Ramos (cell line): ENCODE data around the gene STEAP4.

ENCODE experiments used
- in situ Hi-C: fragments of 300-500 bp; cut with MboI; formaldehyde crosslinking; loops from one replicate; pipeline ENCODE4 v1.14.3; 2022; ENCODE audit warnings: low sequenced_read_pairs; ENCODE audit not compliant: unreplicated experiment

Gene STEAP4

DNA sequence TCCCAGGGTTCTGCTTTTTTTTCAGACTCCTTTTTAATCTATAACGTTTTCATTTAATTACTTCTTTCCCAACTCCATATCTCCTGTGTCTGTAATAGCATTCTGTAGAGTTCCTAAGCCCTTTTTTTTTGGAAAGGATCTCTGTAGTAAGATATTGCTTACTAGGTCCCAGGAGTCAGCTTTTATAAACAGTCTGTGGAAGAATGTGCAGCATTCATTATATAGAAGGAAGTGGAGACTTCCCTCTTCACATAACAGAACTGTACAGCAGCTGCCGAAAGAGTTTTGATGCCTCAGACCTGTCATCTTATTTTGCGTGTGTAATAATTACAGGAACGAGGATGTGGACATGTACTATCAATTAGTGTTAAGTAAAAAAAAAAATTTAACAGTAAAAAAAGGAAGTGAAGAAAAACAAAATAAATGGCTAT lies 7.4 kb upstream of the STEAP4 start:
- in situ Hi-C loops = no loop called here

DNA sequence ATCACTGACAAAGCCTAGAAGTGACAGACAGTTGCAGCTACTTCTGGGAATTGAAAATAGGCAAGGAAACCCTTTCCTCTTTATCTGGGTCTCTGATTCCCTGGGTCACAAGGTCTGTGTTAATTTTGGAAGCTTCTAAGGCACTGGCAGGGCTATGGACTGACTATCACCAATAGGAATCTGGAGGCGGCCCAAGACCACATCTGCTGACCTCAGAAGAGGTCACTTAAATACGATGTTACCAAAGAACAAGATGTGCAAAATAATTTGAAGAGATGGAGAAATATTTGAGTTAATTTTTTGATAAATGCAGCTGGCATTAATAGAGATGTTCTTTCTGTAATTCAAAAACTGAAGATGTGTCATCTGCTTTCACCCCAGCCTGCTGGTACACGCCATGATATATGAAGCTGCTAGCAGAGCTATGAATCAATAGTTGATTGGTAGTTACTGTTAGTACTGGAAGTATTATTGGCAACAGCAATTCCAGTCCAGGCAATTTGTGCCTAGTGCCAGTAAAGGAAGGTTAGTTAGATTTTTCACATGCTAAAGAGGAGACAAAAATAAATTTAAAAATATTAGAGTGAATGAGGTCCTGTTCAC lies 5.5 kb upstream of the STEAP4 start:
- in situ Hi-C loops = no loop called here

DNA sequence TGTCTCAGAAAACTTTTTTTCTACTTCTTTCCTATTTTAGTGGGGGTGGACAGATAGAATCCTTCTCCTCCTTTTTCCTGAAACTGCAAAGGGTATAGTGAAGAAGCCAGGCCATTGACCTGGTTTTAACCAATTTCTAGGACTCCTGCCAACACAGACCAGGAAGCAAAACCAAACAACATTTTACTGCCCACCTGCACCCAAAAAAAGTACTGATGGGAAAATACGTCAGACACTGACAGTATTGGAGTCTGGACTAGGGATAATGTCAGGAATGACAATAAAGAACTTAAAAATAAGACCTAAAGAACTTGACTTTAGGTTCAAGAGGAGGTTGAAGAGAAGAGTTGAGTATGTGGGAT lies 5.0 kb upstream of the STEAP4 start:
- in situ Hi-C loops = no loop called here

DNA sequence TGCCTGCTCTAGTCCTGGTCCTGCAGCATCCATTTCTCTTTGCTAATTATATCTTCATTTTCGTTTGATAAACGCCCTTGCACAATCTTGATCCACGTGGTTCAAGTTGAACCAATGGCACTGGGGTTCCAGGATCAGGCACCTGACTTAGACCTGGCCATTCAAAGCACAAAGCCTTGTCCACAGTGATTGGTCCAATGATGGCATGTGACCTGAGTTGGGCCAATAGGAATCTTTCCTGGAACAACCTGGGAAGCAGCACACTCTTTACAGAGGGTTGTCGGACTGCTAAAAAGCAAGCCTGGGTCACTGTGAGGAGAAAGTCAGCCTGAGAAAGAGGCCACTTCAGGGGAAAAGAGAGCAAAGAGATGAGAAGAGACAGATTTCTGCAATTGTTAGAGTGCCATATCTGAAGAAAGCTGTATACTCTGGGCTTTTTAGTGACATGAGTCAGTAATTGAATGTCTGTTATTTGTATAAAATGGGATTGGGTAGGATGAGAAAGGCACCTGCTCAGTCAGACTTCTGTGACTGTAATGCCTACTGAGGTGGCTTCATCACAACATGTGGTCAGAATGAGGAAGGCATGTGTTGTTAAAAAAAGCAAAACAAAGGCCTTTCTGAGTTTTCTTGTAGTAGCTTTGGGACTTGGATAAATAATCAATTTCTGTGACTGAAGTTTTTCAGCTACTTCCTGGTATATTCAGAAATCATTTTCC lies 4.4 kb upstream of the STEAP4 start:
- in situ Hi-C loops = no loop called here

DNA sequence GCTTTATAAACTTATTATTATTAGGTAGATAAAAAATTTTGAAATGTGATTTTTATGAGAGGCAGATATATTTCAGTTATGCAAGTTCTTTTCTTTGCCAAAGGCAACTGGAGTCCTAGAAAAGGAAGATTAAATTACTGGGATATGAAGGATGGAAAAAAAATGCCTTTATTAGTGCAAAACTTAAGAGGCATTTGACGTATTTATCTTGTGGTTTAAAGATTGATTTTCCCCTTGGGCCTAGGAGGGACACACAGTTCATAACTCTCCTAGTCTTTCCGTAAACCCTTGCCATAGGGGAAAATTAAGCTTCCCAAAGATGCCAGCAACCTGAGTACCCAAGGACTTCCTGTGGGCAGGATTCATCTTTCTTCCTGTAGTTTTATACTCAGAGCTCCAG lies 3.1 kb upstream of the STEAP4 start:
- in situ Hi-C loops = no loop called here

DNA sequence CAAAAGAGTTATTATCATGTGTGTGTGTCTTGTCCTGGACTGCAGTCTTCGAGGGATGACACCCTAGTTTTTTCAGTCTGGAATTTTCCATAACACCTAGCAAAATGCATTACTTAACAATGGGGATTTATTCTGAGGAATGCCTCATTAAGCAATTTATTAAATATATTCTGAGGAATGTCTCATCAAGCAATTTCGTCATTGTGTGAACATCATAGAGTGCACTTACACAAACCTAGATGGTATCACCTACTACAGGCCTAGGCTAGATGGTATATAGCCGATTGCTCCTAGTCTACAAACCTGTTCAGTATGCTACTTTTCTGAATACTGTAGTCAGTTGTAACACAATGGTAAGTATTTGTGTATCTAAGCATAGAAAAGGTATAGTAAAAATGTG lies 1.1 kb upstream of the STEAP4 start:
- in situ Hi-C loops = no loop called here

DNA sequence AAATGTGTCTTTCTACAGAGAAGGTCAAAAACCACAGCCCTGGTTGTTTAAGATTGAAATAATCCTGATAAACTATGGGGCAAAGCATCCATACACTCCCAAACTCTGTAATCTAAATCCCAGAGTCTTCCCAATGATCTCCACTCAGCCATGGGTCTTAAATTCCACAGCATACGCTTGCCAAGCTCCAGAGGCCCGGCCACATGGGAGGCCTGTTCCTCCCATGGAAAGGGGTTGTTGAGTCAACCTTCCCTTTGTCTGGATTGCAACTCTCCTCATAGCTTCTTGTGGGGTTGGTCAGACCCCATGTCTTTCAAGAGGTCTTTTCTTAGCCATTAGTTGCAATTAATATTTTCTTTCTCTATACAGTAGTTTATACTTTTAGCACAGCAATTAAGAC lies 718 bp upstream of the STEAP4 start:
- in situ Hi-C loops = no loop called here

DNA sequence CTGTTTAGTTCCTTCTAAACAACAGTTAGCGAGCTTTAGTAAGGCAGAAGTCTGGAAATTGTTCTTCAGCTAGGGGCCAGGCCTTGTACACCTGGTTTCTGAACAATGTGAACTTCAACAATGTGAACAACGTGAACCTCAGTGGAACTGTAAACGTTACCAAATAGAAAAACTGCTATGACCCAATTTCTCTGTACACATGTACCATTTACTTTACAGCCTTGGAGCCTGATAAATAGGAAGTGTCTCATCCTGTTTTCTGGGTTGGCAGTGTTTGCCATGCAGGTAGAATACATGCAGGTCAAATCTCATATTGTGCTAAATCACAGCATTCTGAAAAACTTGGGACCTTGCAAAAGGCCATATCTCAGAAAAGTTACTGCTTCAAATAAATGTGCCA lies 1.6 kb downstream of the STEAP4 start:
- in situ Hi-C loops = no loop called here

DNA sequence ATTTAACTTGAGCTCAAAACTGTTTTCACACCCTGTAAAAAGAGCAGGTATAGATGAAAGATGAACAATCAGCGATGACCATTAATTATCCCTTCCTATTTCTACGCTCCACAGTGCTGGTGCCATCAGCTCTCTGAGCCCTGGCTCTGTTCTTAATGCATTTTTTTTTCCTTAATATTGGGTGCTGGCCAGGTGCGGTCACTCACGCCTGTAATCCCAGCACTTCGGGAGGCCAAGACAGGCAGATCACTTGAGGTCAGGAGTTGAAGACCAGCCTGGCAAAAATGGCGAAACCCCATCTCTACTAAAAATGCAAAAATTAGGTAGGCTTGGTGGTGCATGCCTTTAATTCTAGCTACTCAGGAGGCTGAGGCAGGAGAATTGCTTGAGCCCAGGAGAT lies 4.2 kb downstream of the STEAP4 start:
- in situ Hi-C loops = no loop called here

DNA sequence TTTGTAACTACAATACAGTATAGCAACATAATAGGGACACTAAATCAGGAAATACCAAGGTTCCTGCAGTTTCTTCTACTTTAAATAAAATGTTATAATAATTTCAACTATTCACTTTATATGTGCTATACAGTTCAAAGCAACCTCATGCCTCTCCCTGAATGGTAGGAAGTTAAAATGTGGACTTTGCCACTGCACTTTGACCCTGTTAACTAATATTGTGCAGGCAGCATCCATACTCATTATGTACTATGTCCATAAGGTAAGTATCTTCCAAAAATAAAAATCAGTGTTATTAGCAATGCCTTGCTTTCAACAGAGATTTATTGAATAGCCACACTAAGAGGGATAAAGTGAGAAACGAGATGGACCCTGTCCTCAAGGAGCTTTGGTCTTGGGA lies 4.8 kb downstream of the STEAP4 start:
- in situ Hi-C loops = no loop called here

DNA sequence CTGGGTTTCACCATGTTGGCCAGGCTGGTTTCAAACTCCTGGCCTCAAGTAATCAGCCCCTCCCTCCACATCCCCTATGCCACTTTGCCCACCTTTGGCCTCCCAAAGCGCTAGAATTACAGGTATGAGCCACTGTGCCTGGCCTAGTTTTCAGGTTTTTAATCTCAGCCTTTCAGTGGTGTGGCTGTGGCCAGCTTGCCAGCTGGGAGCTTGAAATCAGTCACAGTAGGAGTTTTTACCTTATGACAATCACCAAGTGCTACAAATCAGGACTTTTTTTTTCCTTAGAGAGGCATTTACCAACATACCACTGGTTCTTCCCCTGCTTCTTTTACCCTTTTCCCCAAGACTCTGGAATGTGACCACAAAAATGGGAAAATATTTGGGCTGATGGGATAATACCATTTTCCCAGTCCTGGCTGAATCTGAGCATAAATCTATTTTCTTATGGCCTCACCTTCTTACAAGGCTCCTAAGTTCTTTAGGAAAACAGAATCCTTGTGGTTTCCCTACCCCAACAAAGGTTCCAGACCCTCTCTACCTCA lies 6.2 kb downstream of the STEAP4 start:
- in situ Hi-C loops = no loop called here

DNA sequence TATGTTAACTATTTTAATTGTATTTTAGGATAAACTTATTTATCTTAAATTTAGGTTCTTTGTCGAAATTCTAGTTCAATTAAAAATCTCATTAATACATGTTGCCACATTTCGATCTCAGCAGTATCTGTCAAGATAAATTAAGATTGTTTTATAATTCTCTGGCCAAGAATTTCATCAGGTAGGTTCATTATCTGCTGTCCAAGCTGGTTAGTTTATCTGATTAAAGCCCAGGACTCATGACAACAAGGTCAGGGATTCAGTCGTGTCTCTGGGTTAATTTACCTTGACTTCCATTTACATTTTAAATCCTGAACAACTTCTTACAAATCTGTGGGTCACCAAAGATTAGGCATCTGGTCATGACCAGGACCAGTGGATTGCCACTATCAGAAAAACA lies 7.6 kb downstream of the STEAP4 start:
- in situ Hi-C loops = no loop called here

DNA sequence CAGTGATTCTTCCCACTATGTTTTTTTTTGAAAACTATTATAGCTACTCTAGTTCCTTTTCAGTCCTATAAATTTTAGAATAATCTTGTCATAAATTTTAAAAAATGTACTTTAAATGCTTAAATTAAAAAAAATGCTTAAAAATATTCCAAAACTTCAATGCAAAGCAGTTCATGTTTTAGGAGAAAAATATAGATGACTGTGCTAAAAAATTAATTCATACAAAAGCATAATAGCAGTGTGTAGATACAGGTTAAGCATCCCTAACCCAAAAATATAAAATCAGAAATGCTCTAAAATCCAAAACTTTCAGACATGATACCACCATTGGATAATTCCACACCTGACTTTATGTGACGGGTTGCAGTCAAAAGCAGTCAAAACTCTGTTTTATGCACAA lies 12.8 kb downstream of the STEAP4 start:
- in situ Hi-C loops = no loop called here

DNA sequence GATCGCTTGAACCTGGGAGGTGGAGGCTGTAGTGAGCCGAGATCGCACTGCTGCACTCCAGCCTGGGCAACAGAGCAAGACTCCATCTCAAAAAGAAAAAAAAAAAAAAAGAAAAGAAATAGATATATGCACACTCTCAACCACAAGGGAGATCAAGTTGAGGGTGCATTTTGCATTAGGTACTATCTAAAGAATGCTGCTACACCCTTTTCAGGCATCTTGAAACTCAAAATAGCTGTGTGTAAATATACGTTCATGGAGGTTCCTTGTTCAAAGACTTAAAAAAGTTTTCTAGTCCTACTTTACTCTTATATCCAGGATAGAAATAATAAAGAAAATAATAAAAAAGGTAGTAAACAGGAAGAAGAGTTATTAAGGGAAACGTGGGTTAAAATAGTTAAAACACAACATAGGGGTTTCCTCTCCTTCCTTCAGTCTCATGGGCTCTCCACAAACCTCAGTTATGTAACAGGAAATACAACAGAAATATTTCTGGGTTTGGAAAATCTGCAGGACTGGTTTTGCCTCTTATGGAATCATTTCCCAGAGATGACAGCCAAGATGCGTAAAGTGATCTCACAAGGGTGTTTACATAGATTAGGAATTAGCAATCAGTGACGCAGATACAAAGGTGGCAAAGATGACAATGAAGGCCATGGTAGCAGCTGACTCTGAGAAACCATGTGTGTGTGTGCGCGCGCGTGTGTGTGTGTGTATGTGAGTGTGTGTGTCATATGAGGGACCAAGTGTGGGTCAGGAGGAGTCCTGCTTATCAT lies 15.1 kb downstream of the STEAP4 start:
- in situ Hi-C loops = no loop called here

DNA sequence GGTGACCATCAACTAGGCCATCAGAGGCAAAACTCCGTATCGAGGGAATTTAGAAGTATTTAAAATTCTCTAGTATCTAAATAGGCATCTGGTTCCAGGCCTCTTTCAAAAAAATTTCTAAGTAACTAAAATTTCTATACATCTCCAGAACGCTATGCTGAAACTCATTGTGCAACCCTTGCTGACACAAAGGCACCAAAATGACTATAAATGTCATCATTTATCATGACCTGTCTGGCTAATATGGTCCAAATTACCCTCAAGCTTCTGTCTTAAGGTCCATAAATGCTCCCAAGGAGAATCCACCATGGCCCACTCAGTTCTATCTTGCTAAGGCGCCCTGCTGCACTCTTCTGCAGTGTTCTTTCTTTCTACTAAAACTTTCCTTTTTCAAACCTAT lies 16.2 kb downstream of the STEAP4 start:
- in situ Hi-C loops = no loop called here

DNA sequence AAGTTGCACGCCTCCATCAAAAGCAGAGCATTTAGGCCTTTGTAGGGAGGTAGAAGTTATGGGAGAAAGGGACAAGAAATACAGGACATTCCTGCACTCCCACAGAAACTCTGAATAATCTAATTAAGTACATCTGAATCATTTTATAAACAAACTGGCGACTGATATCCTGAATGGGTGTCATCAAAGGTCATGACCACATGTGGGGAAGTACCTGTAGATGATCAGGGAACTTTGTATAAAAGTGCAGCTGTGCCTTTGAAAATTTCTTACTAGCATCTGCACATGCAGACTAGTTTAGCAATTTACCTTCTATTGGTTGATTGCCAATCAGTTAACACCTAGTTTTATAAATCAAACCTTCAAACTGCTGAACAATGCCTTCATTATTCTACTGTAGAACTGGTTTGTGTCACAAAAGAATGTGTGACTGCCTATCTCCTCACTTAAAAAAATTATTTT lies 17.1 kb downstream of the STEAP4 start:
- in situ Hi-C loops = no loop called here

DNA sequence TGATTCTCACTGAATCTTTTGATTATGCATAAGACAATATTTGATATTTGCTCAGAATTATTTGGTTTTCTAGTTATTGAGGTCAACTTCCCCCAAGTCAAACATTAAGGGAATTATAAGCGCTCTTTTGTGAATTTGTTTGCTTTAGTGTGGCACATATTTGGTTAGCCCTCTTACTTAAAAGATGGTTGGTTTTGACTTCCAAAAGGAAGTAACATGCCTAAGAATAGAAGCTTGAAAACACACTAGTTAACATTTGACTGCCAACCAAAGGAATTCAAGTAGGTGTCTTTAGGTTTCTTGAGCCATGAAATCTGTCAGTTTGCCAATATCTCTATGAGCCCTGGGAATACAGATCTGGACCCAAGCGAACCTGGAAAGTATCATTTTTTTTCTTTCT lies 24.9 kb downstream of the STEAP4 start:
- in situ Hi-C loops = no loop called here

DNA sequence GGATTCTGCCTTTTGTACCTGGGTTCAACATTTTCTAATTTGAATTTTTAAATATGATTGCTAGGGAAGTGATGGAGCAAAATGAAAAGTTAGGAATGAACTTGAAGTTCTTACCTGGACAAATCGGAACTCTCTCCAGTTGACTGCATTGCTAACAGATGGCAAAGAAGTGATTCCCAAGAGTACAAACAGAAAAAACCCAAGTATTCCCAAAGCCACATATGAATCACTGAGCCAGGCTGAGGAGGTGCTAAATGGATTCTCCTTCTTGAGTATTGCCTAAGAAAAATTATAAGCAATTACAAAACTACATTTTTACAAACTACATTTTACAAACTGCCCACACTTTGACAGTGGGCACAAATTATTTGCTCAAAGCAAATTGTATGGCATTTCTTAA lies 25.9 kb downstream of the STEAP4 start:
- in situ Hi-C loops = no loop called here

DNA sequence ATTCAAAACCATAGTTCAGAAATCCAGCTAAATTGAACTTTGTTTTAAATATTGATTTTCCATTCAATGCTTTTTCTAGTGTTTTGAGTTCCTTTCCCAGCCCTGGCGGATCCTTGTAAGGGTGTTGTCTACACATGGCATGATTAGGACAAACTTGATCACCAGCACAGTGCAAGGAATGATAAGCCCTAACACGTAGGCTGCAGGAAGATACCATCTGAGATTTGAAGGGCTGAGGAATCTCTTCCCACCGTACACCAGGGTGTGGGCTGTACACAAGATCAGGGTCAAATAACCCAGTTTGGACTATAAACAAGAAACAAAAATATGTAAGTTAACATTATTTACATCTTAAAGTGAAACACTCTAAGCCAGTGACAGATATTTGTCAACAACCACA lies 27.4 kb downstream of the STEAP4 start:
- in situ Hi-C loops = no loop called here

DNA sequence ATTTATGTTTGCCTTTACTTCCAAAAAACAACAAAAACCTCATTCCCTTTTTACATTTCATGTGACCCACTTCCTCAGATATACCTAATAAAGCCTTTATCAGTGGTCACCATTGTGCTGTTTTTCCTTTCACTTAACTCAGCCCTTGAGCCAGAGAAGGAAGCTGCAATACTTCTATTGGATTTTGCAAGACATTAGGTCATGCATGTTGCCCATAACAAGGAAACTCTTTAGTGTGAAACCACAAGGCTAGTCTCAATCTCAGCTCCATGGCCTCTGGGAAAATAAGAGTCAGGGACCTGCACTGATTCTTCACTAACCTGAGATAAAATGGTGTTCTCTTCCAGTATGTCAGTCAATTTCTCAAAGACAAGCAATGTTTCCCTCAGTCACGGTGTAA lies 27.8 kb downstream of the STEAP4 start:
- in situ Hi-C loops = no loop called here

DNA sequence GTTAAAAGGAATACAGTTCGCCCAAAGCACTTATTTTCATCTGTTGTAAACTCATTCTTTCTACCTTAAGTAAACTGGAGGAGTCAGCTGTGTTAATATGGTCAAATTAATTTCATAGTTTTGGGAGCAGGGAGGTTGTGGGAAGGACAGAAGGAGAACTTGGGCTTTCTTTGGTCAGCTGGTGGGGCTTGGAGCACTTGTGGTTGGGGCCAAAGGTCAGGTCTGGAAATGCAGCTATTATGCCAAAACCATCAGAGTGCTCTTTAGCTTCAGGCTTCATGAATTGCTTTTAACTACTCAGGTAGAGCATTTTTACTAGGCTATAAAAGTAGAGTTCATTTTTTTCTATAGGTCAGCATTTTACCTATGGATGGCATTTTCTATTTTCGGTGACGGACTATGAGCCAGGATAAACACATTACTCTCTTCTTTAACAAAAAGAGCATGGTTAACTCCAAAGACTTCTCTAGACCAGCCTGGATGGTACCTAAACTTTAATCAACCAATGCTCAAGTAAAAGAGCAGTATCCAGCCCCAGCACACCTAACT lies 30.0 kb downstream of the STEAP4 start:
- in situ Hi-C loops = no loop called here
